Stimulated activated CD4-positive, alpha-beta T cell treated with anti-CD3 and anti-CD28 coated beads, Interleukin-15, amount 100 ng/mL, for 48 hours (primary cell): ENCODE results near the gene NUP42.
"Not testable (repeated sequence)": the region's sequence is repeated elsewhere in the genome, so short reads cannot be mapped to it uniquely, and the experiment has no call there.

ENCODE experiments used
- DNase-seq, 2 donors: peaks; one replicate each; pipeline ENCODE4 v3.0.0-alpha.2; 2020; ENCODE audit warnings: low read depth in 2 of 2

NUP42 gene

DNA sequence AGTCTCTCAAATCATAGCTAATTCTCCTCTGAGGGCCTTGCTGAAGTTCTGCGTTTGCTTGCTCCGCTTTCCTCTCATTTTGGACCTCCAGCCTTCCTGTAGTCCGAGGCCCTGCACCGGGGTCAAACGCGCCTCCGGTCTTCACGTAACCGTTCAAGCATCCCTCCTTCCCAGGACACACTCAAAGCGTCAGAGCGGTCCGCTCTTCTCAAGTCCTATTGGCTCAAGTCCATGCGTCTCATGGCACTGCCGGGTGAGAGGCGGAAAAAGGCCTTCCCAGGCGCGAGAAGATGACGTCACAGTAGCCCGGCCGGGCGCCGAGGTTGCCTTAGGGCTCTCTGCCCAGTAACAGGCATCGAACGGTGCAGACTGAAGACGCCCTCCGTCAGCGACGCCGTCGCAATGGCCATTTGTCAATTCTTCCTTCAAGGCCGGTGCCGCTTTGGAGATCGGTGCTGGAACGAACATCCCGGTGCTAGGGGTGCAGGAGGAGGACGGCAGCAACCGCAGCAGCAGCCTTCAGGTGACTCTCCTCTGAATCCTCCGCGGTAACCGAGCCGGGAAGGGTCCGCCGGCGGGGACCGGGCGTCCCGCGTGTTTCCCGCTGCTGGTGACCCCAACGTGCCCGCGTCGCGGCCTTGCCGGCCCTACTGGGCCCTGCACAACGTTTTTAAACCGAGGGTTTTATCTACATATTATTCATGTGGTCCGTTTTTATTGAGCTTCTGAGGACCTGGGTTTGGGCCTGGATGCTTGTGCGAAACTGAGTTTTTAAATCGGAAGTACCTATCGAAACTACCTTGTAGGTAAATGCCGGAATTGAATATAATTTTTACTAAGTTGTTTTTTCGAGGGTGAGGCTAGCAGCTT, at the start of gene NUP42:
Gene NUP42, plus strand, starts transcription at position 365 of the 870 bp plus-strand sequence. Its CDS starts 38 bp downstream, at position 403.
- peak; percentile 94 to 96 for DNase-seq

GRCh38 chr7:23133797-23134196, 48.1 kb upstream of the NUP42 start:
- DNase-seq = no peak

GRCh38 chr7:23135755-23136154, 46.1 kb upstream of the NUP42 start:
- no peak for DNase-seq

DNA sequence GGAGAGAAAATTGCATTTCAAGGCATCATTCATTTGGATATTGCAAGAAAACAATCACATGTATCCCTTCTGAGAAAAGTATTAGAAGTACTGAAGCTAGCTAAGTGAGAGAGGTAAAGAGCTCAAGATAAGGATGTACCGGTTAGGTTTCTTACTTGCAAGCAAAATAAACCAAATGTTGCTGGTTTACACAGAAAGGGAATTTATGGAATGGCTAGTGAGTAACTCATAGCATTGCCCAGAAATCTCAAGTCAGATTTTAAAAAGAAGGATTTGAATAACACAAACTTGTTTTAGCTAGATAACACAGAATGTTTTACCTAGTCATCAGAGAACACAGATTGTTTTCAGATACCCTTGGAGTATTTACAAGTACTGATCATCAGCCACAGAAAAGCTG, 45.6 kb upstream of the NUP42 start:
- no peak for DNase-seq

DNA sequence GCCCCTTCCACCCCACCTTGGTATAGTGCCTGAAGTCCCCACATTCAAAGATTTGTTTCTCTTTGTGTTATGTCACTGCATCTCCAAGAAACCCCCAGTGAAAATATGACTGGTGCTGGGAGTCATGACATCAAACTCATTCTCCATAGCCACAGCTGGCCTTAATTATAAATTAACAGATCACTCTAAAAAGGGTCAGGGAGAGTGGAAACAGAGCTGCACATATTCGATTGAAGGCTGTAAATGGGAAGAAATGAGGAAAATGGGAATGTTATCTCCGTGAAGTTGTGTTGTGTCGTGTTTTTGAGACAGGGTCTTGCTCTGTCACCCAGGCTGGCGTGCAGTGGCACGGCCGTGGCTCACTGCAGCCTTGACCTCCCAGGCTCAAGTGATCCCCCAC, 24.2 kb upstream of the NUP42 start:
- no peak for DNase-seq

GRCh38 chr7:23158546-23158945, 23.3 kb upstream of the NUP42 start:
- DNase-seq = no peak

- DNase-seq = no peak
Measured at GRCh38 chr7:23161482-23161881, 20.4 kb upstream of the NUP42 start.

DNA sequence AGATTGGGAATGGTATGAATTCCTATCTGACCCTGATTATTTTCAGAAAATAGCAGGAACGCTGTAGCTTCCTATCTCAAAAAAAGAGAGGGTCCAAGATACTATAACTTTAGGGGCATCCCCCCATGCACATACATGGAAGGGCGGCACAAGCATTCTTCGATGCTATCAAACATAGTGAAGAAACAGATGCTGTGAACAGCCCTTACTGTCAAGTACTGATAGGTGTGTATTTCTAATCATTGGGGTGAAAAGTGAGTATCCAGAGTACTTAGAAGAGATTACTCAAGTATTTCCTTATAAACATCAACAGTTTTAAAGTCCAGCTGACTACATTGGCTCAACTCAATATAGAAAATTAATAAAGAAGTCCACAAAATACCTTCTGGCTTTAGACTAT, 17.0 kb upstream of the NUP42 start:
- no peak for DNase-seq

DNA sequence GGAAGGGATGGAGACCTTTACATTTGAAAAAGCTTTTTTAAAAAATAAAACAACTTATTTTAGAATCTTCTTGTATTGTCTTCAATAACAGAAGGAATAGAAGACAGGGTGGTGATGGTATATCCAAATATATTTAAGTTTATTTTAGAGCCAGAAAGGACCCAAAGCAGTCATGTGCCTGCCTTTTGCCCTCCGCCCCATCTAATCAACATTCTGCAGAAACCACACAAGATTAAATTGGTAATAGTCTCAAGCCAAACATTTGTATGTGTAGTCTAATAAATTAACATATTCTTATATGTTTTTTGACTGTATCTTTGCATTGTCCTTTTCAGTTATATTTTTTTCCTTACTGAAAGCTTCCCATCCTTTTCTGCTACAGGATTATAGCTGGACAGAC, 16.5 kb upstream of the NUP42 start:
- no peak for DNase-seq

GRCh38 chr7:23167691-23168090, 14.2 kb upstream of the NUP42 start:
- DNase-seq = no peak

- no peak for DNase-seq
Measured at GRCh38 chr7:23168111-23168885, 13.6 kb upstream of the NUP42 start.

DNA sequence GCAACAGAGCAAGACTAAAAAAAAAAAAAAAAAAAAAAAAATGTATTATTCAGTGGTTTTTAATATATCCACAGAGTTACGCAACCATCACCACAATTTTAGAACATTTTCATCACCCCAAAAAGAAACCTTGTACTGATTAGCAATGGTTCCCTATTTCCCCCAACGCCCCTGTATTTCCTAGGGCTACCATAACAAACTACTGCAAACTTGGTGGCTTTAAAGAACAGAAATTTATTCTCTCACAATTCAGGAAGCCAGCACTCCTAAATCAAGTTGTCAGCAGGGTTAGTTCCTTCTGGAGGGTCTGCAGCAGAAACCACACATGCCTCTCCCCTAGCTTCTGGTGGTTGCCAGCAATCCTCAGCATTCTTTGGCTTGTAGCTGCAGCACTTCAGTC, 5.9 kb upstream of the NUP42 start:
- no peak for DNase-seq

- no peak for DNase-seq
Measured at GRCh38 chr7:23183279-23184012, 1.6 kb downstream of the NUP42 start.

- DNase-seq = no peak
Measured at GRCh38 chr7:23184291-23184690, 2.4 kb downstream of the NUP42 start.

- no peak for DNase-seq
Measured at GRCh38 chr7:23184709-23185359, 3.0 kb downstream of the NUP42 start.

DNA sequence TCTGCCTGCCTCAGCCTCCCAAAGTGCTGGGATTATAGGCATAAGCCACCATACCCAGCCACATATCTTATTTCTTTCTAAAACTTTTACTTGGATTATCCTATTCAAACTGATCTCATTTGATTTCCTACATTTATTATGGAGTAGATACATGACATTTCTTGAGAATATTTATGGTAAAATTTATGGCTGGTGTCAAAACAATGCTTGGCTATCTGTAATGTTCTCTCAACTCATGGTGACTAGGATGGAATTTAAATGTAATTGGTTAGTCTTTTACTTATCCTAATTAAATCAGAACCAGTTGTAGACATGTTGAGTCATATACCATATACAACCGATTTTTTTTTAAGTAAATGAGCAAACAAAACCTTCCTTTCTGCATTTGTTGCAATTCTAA, 4.1 kb downstream of the NUP42 start:
- no peak for DNase-seq

DNA sequence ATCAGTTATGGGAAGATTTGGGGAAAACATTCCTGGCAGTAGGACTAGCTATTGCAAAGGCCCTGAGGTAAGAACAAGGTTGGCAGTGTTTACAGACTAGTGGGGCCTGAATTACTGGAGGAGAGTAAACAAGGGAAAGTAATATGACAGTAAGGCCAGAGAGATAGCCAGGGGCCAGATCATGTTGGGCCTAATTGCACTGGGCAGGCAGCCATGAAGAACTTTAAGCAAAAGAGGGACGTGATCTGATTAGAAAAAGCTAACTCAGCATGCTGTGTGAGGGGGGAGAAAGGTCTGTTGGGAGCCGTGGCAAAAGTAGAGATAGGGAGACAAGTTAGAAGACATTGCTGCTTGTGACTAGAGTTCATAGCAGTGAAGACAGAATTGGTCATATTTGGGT, 9.2 kb downstream of the NUP42 start:
- no peak for DNase-seq

DNA sequence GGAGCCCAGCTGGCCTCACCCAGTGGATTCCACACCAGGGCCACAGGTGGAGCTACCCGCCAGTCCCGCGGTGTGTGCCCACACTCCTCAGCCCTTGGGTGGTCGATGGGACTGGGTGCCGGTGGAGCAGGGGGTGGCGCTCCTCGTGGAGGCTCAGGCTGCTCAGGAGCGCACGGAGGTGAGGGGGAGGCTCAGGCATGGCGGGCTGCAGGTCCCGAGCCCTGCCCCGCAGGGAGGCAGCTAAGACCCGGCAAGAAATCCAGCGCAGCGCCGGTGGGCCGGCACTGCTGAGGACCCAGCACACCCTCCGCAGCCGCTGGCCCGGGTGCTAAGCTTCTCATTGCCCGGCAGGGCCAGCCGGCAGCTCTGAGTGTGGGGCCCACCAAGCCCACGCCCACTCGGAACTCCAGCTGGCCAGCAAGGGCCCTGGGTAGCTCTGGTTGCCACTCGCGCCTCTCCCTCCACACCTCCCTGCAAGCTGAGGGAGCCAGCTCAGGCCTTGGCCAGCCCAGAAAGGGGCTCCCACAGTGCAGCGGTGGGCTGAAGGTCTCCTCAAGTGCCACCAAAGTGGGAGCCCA, 11.9 kb downstream of the NUP42 start:
- not testable (repeated sequence) for DNase-seq

GRCh38 chr7:23196306-23196705, 14.5 kb downstream of the NUP42 start:
- no peak for DNase-seq

DNA sequence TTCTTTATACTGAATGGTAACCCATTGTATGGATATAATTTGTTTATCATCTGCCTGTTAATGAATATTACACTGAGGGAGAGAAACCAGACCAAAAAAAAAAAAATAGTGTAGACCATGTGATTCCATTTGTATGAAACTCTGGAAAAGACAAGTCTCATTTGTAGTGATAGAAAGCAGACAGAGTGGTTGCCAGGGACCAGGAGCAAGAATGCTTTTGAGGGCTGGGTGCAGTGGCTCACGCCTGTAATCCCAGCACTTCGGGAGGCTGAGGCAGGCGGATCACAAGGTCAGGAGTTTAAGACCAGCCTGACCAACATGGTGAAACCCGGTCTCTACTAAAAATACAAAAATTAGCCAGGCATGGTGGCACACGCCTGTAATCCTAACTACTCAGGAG, 15.9 kb downstream of the NUP42 start:
- not testable (repeated sequence) for DNase-seq

DNA sequence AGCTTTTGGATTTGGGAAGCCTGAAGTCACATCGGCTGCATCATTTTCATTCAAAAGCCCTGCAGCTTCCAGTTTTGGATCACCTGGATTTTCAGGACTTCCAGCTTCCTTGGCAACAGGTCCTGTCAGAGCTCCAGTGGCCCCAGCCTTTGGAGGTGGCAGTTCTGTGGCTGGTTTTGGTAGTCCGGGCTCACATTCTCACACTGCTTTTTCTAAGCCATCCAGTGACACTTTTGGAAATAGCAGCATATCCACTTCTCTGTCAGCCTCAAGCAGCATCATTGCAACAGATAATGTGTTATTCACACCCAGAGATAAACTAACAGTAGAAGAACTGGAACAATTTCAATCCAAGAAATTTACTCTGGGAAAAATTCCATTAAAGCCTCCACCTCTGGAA, 18.5 kb downstream of the NUP42 start:
- DNase-seq = no peak
